NCI-H460 (cell line): Measurements from ENCODE around the gene GNA14. TPM values are rescaled to one million over a fixed set of nuclear protein-coding genes. Genes with fewer than 3 reads are reported as not detected.
"Not testable (repeated sequence)": the region's sequence is repeated elsewhere in the genome, so short reads cannot be mapped to it uniquely, and the experiment has no call there.

Experiments used
- DNase-seq: peaks from one replicate; pipeline ENCODE4 v3.0.0-alpha.2; 2016; ENCODE audit warnings: low read depth; ENCODE audit errors: extremely low read depth
- total RNA-seq: library from RNA; depleted of rRNA; stranded (reverse); fragments of >200 nt; shearing (Covaris generic); gene quantifications from 2 replicates; pipeline ENCODE4 v1.2.3, GENCODE V29; 2014

Gene GNA14
- total RNA-seq, 1 experiment from 2014 or later = not detected

GRCh38 chr9:77647267-77648233, 572 bp downstream of the GNA14 start:
- DNase-seq = no peak

- no peak for DNase-seq
These were observed 4.3 kb downstream of the GNA14 start for GRCh38 chr9:77643871-77644270.

GRCh38 chr9:77640741-77641580, 7.2 kb downstream of the GNA14 start:
- no peak for DNase-seq

GRCh38 chr9:77632652-77633051, 15.5 kb downstream of the GNA14 start:
- no peak for DNase-seq

DNA sequence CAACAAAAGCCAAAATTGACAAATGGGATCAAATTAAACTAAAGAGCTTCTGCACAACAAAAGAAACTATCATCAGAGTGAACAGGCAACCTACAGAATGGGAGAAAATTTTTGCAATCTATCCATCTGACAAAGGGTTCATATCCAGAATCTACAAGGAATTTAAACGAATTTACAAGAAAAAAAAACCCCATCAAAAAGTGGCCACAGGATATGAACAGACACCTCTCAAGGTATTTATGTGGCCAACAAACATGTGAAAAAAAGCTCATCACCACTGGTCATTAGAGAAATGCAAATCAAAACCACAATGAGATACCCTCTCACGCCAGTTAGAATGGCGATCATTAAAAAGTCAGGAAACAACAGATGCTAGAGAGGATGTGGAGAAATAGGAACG, 19.3 kb downstream of the GNA14 start:
- not testable (repeated sequence) for DNase-seq

DNA sequence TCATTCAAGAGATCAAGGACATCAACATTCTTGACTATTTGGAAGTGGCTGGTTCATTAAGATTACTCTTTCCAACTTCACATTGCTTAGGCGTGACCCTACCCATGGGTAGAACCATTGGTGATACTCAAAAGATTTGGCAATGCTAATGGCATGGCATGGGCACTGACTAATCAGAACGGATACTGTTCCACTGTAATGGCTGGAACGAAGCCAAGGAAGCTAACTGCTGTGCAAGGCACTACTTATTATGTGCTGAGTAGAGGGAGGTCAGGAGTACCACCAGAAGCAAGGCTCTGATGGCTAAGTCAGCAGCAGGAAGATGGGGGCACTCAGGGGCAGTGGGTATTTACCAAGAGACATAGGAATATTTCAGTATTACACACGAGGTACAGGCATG, 31.9 kb downstream of the GNA14 start:
- DNase-seq = no peak

GRCh38 chr9:77614645-77615044, 33.5 kb downstream of the GNA14 start:
- no peak for DNase-seq

DNA sequence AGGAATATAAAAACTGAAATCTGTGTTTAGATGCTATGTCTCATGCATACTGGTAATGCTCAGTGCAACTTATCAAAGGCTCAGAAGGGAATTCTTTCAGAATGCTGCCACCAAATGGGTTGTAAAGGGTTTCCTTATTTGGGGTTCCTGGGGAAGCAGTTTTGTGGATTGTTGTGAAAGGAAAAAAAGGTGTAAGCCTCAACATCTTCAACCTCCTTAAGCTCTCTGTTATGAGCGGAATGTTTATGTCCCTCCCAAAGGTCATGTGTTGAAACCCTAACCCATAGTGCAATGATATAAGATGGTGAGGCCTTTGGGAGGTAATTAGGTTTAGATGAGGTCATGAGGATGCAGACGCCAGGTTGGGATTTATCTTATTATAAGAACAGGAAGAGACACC, 41.6 kb downstream of the GNA14 start:
- no peak for DNase-seq

GRCh38 chr9:77605449-77606220, 42.5 kb downstream of the GNA14 start:
- DNase-seq = no peak

DNA sequence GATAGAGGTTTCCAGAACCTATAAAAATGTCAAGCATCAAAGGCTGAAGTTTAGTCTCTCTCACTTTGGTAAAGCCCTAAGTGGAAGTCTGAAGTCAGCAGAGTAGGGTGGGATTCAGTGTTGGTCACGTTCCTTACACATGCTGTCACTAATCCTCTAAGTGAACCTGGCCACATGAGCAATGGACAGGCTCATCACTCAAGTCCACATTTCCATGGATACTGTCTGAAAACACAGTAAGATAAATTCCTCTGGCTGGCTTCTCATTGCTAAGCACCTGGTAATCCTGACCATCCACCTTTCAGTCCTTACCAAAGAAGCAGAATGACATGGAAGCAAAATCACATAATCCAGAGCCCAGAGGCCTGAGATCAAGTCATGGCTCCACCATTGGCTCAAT, 43.8 kb downstream of the GNA14 start:
- no peak for DNase-seq

GRCh38 chr9:77602852-77603251, 45.3 kb downstream of the GNA14 start:
- no peak for DNase-seq

- DNase-seq = no peak
These were observed 46.5 kb downstream of the GNA14 start for GRCh38 chr9:77601476-77602099.

GRCh38 chr9:77600810-77601209, 47.3 kb downstream of the GNA14 start:
- DNase-seq = no peak

GRCh38 chr9:77599492-77599891, 48.6 kb downstream of the GNA14 start:
- no peak for DNase-seq

- no peak for DNase-seq
These were observed 49.1 kb downstream of the GNA14 start for GRCh38 chr9:77598991-77599390.

- DNase-seq = no peak
These were observed 49.6 kb downstream of the GNA14 start for GRCh38 chr9:77598524-77598923.

DNA sequence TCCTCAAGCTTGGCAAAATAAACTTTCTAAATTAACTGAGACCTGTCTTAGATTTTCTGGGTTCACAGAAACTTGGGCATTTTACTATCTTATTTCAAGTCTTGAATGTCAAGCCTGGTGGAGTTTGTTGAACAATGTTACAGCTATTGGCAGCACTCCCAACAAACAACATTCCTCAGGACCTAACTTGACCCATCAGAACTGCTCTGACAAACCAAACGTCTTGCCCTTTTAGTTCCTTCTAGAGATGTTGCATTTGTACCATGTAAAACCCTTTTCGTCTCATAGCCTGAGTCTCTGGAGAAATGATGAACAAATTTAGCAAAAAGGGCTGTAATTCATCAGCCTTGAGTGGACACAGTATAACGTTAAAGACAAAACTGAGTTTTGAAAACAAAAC, 51.1 kb downstream of the GNA14 start:
- no peak for DNase-seq

GRCh38 chr9:77595426-77596095, 52.6 kb downstream of the GNA14 start:
- no peak for DNase-seq

DNA sequence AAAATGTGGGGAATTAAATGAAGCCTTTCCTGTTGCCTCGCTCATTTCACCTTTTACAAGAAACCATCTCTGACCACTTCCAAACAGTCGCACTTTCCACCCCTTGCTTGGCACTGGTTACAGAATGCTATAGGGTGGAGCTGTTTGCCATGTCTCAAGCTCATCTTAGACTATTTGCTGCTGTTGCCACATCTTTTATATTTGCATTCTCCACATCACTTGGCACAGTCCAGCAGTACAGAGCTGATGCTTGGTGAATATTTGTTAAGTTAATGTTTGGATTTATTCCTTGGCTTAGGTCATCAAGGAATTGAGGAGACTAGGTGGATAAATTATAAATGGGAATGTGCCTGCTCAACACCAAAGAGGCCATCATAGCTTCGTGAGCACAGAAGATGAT, 53.2 kb downstream of the GNA14 start:
- DNase-seq = no peak

GRCh38 chr9:77593528-77593927, 54.6 kb downstream of the GNA14 start:
- no peak for DNase-seq
